Measurements from ENCODE around the gene PMS2. TPM values are rescaled to one million over a fixed set of nuclear protein-coding genes. Genes with fewer than 3 reads are reported as not detected.
A peak's percentile ranks its signal among the peaks of the same experiment; 100 is the strongest.

The PMS2 gene
- polyA plus RNA-seq, 2 of the 4 experiments (the other 2 are of a cell fraction) = 14.7 to 19.9 TPM

DNA sequence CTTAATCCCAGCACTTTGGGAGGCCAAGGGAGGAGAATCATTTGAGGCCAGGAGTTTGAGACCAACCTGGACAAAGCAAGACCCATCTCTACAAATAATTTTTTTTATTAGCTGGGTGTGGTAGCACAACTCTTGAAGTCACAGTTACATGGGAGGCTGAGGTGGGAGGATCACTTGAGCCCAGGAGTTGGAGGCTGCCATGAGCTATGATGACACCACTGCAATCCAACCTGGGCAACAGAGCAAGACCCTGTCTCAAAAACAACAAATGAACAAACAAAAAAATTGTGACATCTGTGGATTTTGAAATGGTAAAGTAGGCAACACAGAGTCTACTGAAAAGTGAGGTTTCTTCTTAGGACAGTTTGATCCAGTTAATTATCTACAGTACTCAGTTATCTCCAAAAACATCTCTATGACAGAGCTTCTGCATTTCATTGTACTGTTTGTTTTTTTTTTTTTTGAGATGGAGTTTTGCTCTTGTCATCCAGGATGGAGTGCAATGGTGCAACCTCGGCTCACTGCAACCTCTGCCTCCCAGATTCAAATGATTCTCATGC is 19.0 kb upstream of the PMS2 start:
- FAIRE-seq (no peak), DNase-seq (ENCODE audit: low read depth in 1 of 2, low spot score in 1 of 2) (no peak), ATAC-seq (no peak)
- Histone ChIP-seq H3K4me2 (no peak overlapping the region), H3K4me3 (no peak overlapping the region), H3K27ac (no peak overlapping the region), H3K9me3 (no peaks in the 10 kb centered on the region), H3K4me1 (no peaks in the 10 kb centered on the region)
- TF ChIP-seq MAZ (IDR thresholded peaks at IDR 0.05; ENCODE audit: borderline replicate concordance, low read depth, low read length) (no peak), FOXS1 (CRISPR knock-in tag; IDR thresholded peaks at IDR 0.05) (no peak), HOXB5 (CRISPR knock-in tag; IDR thresholded peaks at IDR 0.05) (no peak), SREBF2 (IDR thresholded peaks at IDR 0.05) (no peak), EP300 (IDR thresholded peaks at IDR 0.05) (no peak), CBX2 (IDR thresholded peaks at IDR 0.05; ENCODE audit: borderline replicate concordance, low read depth) (no peak), MYC (IDR thresholded peaks at IDR 0.05; ENCODE audit: borderline replicate concordance, low read length) (no peak), ZC3H11A (IDR thresholded peaks at IDR 0.05) (no peak), KDM1A (IDR thresholded peaks at IDR 0.05; ENCODE audit: low read depth) (no peak), SMC3 (IDR thresholded peaks at IDR 0.05) (no peak), POLR2AphosphoS2 (conservative IDR thresholded peaks at IDR 0.05; ENCODE audit: low read length) (no peak)
- TF ChIP-seq, protein P1, sequence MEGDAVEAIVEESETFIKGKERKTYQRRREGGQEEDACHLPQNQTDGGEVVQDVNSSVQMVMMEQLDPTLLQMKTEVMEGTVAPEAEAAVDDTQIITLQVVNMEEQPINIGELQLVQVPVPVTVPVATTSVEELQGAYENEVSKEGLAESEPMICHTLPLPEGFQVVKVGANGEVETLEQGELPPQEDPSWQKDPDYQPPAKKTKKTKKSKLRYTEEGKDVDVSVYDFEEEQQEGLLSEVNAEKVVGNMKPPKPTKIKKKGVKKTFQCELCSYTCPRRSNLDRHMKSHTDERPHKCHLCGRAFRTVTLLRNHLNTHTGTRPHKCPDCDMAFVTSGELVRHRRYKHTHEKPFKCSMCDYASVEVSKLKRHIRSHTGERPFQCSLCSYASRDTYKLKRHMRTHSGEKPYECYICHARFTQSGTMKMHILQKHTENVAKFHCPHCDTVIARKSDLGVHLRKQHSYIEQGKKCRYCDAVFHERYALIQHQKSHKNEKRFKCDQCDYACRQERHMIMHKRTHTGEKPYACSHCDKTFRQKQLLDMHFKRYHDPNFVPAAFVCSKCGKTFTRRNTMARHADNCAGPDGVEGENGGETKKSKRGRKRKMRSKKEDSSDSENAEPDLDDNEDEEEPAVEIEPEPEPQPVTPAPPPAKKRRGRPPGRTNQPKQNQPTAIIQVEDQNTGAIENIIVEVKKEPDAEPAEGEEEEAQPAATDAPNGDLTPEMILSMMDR (IDR thresholded peaks at IDR 0.05) = no peak
- TF ChIP-seq, protein P2, sequence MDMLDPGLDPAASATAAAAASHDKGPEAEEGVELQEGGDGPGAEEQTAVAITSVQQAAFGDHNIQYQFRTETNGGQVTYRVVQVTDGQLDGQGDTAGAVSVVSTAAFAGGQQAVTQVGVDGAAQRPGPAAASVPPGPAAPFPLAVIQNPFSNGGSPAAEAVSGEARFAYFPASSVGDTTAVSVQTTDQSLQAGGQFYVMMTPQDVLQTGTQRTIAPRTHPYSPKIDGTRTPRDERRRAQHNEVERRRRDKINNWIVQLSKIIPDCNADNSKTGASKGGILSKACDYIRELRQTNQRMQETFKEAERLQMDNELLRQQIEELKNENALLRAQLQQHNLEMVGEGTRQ (IDR thresholded peaks at IDR 0.05) = no peak
- TF ChIP-seq, protein P3, sequence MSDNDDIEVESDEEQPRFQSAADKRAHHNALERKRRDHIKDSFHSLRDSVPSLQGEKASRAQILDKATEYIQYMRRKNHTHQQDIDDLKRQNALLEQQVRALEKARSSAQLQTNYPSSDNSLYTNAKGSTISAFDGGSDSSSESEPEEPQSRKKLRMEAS (IDR thresholded peaks at IDR 0.05) = no peak
- WGBS (ENCODE audit: missing lambda C conversion rate) = 96% methylated on average over 1 of the region's 1 CpG
- ChIA-PET POLR2A (no interaction called here), CTCF (interaction anchor here (1.2 to 1.8 kb wide), 2 partner anchors 31 to 79 kb away, joined by 5 to 6 read pairs; no protein-coding TSS in a partner anchor)

DNA sequence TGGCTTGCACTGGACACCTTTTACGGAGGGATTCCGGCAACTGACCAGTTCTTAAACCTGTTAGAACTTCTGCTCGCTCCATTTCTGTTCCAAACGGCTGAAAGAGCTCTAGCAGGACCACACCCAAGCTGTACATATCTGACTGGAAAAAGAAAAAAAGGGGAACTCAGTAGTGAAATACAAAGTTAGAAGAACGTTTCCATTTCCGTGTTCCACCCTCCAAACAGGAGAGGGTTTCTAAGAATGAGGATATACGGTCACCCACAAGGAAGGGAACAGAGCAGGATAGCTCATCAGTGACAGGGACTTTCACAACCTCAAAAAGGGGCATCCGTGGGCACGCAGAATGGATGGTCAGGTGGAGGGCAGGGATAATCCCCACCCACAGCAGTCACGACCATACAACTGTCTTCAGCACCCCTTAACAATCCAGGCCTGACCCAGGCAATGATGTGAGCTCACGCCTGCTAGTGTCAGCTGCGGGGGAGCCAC is 18.0 kb upstream of the PMS2 start:
- CTCF ChIA-PET = interaction anchor here (0.8 to 1.8 kb wide), 5 partner anchors 19 to 295 kb away, joined by 3 to 6 read pairs (median 4); no protein-coding TSS in a partner anchor
- H3K4me1 ChIP-seq = no peaks in the 10 kb centered on the region
- no peak; a peak in 1 of 6 replicates for ATAC-seq
- no peak overlapping the region for H3K4me3 ChIP-seq
- no peak for FAIRE-seq
- H3K27ac ChIP-seq = no peak overlapping the region
- H3K9me3 ChIP-seq = no peaks in the 10 kb centered on the region
- TF ChIP-seq JUN (IDR thresholded peaks at IDR 0.05) = 0 out of 5 replicates have a peak, but pooled peaks of 1 of the 2 experiments have one; percentile 10
- TF ChIP-seq, protein P2 (IDR thresholded peaks at IDR 0.05) = no peak
- POLR2A ChIA-PET = no interaction called here
- no peak overlapping the region for H3K4me2 ChIP-seq
- DNase-seq (ENCODE audit: low read depth in 1 of 2, low spot score in 1 of 2) = no peak
- 83% methylated on average over 12 of the region's 12 CpGs for WGBS (ENCODE audit: missing lambda C conversion rate)

DNA sequence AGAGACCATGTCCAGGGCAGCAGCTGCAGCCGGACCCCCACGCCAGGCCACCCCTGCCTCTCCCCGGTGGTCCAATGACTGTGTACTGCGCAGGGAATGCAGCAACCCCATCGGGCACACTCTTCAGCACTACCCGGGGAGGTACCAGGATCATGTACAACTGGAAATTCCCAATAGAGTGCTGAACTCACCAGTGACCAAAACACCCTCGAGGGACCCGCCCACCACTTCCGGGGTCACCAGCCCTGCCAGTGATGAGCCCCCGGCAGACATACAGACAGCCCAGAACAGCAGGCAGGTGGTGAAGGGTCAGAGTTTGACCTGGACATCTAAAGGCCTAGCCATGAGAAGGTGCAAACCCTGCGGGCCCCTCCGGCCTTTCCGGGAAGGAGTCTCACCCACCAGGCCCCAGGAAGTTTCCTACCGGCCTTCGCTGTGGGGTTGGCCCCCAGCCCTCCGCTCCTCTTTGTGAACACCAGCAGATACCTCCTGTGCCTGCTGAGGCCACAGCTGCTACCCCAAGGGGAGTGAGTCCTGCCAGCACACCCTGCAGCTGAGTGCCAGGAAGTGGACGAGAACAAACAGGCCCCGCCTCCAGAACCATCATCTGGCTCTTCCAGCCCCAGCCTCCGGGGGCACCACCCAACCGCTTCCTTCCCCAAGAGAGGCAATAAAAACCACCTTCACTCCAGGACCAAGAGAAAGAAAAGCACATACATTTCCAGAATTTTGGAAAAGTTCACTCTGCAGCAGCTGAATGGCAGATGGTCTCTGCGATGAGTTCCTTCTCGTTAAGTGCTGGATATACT is 17.4 kb upstream of the PMS2 start:
- peak; percentile 89 to 90 for ATAC-seq
- DNase-seq (ENCODE audit: low read depth in 1 of 2, low spot score in 1 of 2) = peak; percentile 56 to 74

More for the DNA sequence above, 17.4 kb upstream of the PMS2 start:
- TF ChIP-seq JUN (IDR thresholded peaks at IDR 0.05) (peak in 1 of 2 experiments; percentile 21; a peak in 1 of 5 replicates), RAD21 (conservative IDR thresholded peaks at IDR 0.05 in 1 of 2, IDR thresholded peaks at IDR 0.05 in 1 of 2) (peak in 1 of 2 experiments; percentile 21; a peak in 1 of 5 replicates), RFX5 (IDR thresholded peaks at IDR 0.05) (no peak), NFE2L2 (conservative IDR thresholded peaks at IDR 0.05; ENCODE audit: low read length) (no peak), MAZ (IDR thresholded peaks at IDR 0.05; ENCODE audit: borderline replicate concordance, low read depth, low read length) (no peak)
- FAIRE-seq = no peak
- ChIA-PET CTCF (interaction anchor here (0.8 to 1.8 kb wide), 4 partner anchors 20 to 296 kb away, joined by 3 to 6 read pairs (median 4); no protein-coding TSS in a partner anchor), POLR2A (no interaction called here)
- WGBS (ENCODE audit: missing lambda C conversion rate) = 80% methylated on average over 22 of the region's 22 CpGs
- no peak overlapping the region for H3K4me3 ChIP-seq
- H3K4me1 ChIP-seq = no peaks in the 10 kb centered on the region
- H3K27ac ChIP-seq = peak overlapping the region in 1 of 2 experiments; percentile 49; a peak in 1 of 6 replicates
- H3K4me2 ChIP-seq = no peak overlapping the region
- no peaks in the 10 kb centered on the region for H3K9me3 ChIP-seq

Data from A549 (cell line).